Measurements from ENCODE around the gene PLEKHD1.

- TF ChIP-seq TSHZ2 (CRISPR knock-in tag; IDR thresholded peaks at IDR 0.05): no peak
- TF ChIP-seq PATZ1 (CRISPR knock-in tag; IDR thresholded peaks at IDR 0.05; ENCODE audit: borderline replicate concordance): no peak
- TF ChIP-seq ZFP3 (CRISPR knock-in tag; IDR thresholded peaks at IDR 0.05): no peak
- no peak for TF ChIP-seq ZNF70 (CRISPR knock-in tag; IDR thresholded peaks at IDR 0.05)
- TF ChIP-seq GLIS3 (CRISPR knock-in tag; IDR thresholded peaks at IDR 0.05): no peak
- no peak for TF ChIP-seq POU6F1 (CRISPR knock-in tag; IDR thresholded peaks at IDR 0.05; ENCODE audit: borderline replicate concordance, low read depth)
- TF ChIP-seq ZFP30 (CRISPR knock-in tag; IDR thresholded peaks at IDR 0.05): no peak
- TF ChIP-seq CREB5 (CRISPR knock-in tag; IDR thresholded peaks at IDR 0.05; ENCODE audit: low read depth): no peak
- TF ChIP-seq ESRRG (CRISPR knock-in tag; IDR thresholded peaks at IDR 0.05): no peak
- no peak for TF ChIP-seq ARNTL (CRISPR knock-in tag; IDR thresholded peaks at IDR 0.05; ENCODE audit: borderline replicate concordance, low read depth)
- no peak for TF ChIP-seq CSDC2 (CRISPR knock-in tag; IDR thresholded peaks at IDR 0.05)
- TF ChIP-seq PPARA (CRISPR knock-in tag; IDR thresholded peaks at IDR 0.05; ENCODE audit: borderline replicate concordance): no peak
Observed at GRCh38 chr14:69505338-69506240, 21.1 kb downstream of the PLEKHD1 start.
